HFF-Myc (cell line): ENCODE results near the gene NAP1L5.

Source experiments
- DNase-seq: peaks from one replicate; pipeline ENCODE4 v3.0.0-alpha.2; 2011; ENCODE audit warnings: low read depth; ENCODE audit errors: extremely low read depth
- H3K4me3 ChIP-seq: replicated peaks from 2 replicates; pipeline ENCODE4 v1.5.1; 2011; ENCODE audit warnings: low read depth, mild to moderate bottlenecking, control low read depth, low read length
- CTCF ChIP-seq: IDR thresholded peaks from 2 replicates; pipeline ENCODE4 v1.5.1; 2012; ENCODE audit warnings: mild to moderate bottlenecking, low read depth, low read length, control low read depth; ENCODE audit errors: missing control alignments

NAP1L5 gene

GRCh38 chr4:88742561-88742960 is 44.9 kb upstream of the NAP1L5 start:
- TF ChIP-seq CTCF, result no peak
- no peak overlapping the region for H3K4me3 ChIP-seq
- DNase-seq, result no peak

DNA sequence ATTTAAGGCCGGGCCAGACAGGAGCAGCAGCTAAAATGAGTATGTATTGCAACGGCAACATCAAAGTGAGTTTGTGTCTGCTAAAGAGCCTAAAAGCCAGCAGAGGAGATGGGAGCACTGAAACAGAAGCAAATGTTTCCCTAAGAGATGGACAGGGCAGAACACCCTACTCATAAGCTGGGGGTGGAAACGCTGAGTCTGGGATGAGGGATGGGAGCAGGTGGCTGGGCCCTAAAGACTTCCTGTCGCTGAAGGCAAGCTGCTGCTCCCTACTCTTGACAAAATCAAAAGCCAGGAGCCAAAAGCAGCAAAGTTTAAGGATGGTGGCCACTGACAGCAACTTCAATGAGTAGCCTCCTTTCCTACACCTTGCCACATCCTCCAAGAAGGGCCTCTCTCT is 40.6 kb upstream of the NAP1L5 start:
- no peak for DNase-seq
- TF ChIP-seq CTCF, result no peak
- H3K4me3 ChIP-seq, result no peak overlapping the region

GRCh38 chr4:88737307-88737941 is 39.8 kb upstream of the NAP1L5 start:
- no peak for DNase-seq
- no peak overlapping the region for H3K4me3 ChIP-seq
- TF ChIP-seq CTCF, result no peak

- no peak overlapping the region for H3K4me3 ChIP-seq
- no peak for DNase-seq
- TF ChIP-seq CTCF, result no peak
These were observed 38.6 kb upstream of the NAP1L5 start for GRCh38 chr4:88736264-88736663.

DNA sequence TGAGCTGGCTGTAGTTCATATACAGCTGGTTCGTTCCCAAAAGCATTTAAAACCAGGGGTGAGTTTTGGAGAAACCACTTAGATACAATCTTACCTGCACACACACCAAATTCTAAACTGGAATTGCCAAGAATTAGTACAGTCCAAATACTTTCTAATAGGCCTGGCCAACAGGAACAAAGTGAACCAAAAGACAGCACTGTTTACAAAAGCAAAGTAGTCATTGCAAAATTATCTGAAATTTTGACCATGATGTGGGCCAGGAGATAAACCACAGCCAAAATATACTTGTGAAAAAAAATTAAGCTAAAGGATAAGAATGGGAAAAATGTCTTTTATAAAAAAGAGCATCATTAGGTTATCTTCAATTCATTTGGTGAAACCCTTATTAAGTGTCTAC is 37.9 kb upstream of the NAP1L5 start:
- no peak for TF ChIP-seq CTCF

GRCh38 chr4:88734403-88734949 is 36.8 kb upstream of the NAP1L5 start:
- no peak for TF ChIP-seq CTCF
- DNase-seq, result no peak
- H3K4me3 ChIP-seq, result no peak overlapping the region

More for the DNA sequence above, 37.9 kb upstream of the NAP1L5 start:
- no peak overlapping the region for H3K4me3 ChIP-seq
- no peak for DNase-seq

DNA sequence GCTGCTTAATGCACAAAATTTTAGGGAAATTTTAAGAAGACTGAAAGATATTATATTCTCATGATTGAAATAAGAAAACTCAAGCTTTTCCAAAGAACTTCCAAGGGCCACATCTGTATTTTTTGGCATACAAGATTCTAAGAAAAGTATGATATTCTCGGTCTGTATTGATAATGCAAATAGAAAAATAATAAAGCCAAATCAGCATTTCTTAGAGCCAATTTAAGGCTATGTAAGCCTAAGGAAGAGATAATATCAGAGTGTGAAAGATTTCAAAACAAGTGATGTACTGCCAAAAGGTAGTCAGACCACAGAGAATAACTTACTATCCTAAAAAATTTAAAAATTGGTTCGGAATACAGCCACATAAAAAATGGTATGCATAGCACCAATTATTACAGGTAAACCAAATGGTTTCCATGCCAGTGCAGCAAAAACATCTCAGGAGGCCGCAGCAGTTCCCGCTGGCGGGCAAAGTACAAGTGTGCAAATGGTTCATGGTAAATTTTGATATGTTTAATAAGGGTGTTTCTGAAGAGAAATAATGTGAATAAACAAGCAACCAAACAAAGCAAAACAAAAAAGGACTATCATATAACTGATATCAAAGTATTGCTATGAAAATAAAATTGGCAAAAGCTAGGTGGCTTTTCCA is 35.2 kb upstream of the NAP1L5 start:
- no peak for TF ChIP-seq CTCF
- H3K4me3 ChIP-seq, result no peak overlapping the region
- no peak for DNase-seq
